HG03571 (cell line): ENCODE results near the gene EIF1.
A peak's percentile ranks its signal among the peaks of the same experiment; 100 is the strongest.
"Not testable (repeated sequence)": the region's sequence is repeated elsewhere in the genome, so short reads cannot be mapped to it uniquely, and the experiment has no call there.

Experiments used
- ATAC-seq: cut with Tn5 transposase; IDR thresholded peaks from one replicate; pipeline ENCODE4 v1.9.1; 2021; ENCODE audit not compliant: unreplicated experiment

Gene EIF1

DNA sequence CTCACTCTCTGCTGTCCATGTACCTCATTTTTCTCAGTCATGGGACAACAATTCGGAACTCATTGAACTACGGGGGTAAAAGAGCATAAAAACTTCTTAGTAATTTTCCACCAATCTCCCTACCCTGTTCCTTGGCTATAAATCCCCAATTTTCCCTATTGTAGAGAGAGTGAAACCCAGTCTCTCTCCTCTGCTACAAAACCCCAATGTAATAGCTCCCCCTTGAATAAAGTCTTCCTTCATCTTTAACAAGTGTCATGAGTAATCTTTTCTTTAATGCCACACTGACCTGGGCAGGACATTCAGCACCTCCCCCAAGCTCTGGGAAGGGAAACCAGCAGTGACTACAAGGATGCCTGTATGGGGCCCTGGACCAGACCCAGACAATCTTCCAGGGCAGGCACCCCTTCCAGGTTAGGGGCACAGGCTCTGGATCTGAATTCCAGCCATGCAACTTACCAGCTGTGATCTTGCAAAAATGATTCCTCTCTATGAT is 10.2 kb upstream of the EIF1 start:
- ATAC-seq: peak; percentile 5

DNA sequence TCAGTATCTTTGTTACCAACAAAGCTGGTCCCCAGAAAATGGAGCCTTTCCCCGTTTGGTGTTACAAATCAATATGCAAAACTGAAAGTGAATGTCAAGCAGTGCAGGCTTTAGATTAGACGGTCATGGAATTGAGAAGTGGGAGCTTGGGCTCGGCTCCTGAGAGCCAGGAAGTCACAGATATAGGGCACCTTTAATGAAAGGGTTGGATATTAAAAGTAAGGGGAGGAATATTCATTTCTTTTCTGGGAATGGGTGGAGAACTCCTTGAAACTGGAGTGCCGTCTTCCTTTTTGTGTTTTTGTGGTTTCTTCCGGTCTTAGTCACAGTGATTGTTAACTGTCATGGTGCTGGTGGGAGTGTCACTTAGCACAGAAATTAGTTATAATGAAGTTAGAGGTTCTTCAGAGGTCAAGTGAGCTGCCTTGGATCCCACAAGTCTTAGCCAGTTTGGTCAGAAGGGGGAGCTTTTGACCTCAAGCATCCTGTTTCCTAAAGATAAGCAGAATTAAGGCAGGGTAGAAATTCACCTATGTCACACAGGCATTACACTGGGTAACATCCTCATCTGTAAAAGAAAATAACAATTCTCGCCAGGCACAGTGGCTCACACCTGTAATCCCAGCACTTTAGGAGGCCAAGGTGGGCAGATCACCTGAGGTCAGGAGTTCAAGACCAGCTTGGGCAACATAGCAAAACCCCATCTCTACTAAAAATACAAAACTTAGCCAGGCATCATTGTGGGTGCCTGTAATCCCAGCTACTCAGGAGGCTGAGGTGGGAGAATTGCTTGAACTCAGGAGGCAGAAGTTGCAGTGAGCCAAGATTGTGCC is 9.6 kb upstream of the EIF1 start:
- ATAC-seq: peak; percentile 63

GRCh38 chr17:41679740-41680425 is 8.8 kb upstream of the EIF1 start:
- no peak for ATAC-seq

GRCh38 chr17:41680426-41681040 is 8.2 kb upstream of the EIF1 start:
- no peak for ATAC-seq

- ATAC-seq: no peak
These were observed 6.9 kb upstream of the EIF1 start for GRCh38 chr17:41681776-41682175.

GRCh38 chr17:41682631-41683030 is 6.1 kb upstream of the EIF1 start:
- ATAC-seq: no peak

GRCh38 chr17:41683441-41684007 is 5.2 kb upstream of the EIF1 start:
- ATAC-seq: no peak

DNA sequence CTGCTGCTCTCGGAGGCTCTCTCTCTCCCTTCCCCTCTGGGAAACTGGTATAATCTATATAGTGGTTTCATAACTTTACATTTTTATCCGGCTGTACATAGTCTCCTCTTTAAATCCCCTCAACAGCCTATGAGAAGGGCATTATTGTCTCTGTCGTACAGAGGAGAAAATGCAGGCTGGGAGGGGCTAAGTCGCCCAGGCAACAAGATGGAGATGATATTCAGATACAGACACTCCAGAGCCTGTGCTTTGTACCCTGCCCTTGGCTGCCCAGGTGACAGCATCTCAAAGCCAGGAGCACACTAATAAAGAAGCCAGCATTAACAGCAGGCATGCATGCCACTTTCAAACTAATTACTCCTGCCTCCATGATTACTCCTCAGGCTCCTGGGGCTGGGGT is 4.7 kb upstream of the EIF1 start:
- ATAC-seq: no peak

DNA sequence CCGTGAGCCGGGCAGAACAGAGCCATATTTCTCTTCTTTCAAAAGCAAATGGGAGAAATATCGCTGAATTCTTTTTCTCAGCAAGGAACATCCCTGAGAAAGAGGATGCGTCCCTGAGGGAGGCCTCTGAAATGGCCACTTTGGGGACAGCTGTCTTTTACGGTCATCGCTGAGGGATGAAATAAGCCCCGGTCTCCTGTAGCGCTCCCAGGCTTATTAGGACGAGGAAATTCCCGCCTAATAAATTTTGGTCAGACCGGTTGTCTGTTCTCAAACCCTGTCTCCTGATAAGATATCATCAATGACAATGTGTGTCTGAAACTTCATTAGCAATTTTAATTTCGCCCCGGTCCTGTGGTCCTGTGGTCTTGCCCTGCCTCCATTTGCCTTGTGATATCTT is 2.9 kb upstream of the EIF1 start:
- not testable (repeated sequence) for ATAC-seq

GRCh38 chr17:41686281-41686680 is 2.4 kb upstream of the EIF1 start:
- ATAC-seq: no peak

DNA sequence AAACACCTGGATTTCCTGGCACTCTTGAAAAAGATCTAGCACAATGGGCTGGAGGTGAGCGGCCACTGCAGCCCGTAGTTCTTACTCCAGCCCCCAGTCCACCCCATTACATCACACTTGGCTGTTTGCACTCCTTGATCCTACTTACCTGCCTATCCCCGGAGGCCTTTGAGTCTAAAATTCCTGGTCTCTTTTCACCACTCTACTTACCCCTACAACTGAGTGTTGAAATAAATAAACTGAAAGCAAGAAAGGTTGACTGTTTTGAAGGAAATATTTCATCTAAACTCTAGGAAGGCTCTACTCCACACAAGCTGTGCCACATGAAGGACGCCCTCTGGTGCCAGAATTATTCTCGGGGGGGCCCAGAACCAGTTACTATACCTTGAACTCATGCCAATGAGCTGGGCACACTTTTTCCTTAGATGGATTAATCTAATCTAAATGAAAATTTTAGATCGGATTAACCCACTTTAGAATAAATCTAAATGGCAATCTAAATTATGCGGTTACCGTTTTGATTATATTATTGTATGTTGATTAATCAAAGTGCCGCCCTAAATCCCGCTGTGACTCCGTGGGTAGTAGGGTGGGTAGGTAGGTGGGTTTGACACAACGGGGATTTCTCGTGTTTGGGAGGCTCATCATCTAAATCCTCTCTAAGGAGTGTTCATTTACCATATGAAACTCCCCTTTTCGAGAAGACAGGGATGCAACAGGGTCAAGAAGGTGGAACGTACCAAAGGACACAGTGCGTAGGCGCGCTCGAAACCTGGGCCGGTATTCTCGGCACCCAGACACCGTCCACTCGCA is 651 bp upstream of the EIF1 start:
- ATAC-seq: no peak

- no peak for ATAC-seq
These were observed 1.0 kb downstream of the EIF1 start for GRCh38 chr17:41689497-41690299.

DNA sequence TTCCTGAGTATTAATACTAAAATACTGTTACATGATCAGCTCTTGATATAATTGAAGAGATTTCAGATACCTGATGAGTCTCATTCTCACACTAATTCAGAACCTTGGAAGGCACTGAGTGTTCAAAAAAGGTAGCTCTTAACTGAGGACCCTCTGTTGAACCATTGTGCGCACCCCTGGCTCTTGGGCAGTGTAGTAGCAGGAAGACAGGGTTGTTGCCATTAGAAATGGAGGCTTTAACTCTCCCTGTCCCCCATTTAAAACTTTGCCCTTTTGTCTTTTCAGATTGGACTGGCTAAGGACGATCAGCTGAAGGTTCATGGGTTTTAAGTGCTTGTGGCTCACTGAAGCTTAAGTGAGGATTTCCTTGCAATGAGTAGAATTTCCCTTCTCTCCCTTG is 1.8 kb downstream of the EIF1 start:
- no peak for ATAC-seq

GRCh38 chr17:41691031-41691777 is 2.5 kb downstream of the EIF1 start:
- no peak for ATAC-seq

GRCh38 chr17:41692722-41693521 is 4.2 kb downstream of the EIF1 start:
- ATAC-seq: no peak

DNA sequence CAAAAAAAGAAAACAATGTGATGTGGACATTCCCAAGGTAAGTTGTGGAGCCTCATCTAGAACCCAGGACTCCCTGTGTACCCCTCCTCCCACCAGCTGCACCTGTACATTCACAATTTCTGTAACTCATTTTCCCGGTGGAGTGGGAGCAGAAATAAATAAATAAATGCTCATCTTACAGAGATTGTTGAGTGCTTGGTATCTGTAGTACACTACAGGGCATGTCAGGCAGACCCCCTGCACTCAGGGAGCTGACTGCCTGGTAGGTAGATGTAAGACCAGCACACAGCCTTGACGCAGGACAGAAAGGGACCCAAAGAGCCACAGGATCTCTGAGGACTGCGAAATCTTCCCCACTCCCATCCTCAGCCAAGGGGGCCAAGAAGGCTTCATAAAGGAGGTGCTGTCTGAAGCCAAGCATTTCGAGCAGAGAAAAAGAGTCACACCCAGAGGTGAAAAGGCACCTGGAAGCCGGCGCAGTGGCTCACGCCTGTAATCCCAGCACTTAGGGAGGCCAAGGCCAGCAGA is 6.5 kb downstream of the EIF1 start:
- no peak for ATAC-seq

DNA sequence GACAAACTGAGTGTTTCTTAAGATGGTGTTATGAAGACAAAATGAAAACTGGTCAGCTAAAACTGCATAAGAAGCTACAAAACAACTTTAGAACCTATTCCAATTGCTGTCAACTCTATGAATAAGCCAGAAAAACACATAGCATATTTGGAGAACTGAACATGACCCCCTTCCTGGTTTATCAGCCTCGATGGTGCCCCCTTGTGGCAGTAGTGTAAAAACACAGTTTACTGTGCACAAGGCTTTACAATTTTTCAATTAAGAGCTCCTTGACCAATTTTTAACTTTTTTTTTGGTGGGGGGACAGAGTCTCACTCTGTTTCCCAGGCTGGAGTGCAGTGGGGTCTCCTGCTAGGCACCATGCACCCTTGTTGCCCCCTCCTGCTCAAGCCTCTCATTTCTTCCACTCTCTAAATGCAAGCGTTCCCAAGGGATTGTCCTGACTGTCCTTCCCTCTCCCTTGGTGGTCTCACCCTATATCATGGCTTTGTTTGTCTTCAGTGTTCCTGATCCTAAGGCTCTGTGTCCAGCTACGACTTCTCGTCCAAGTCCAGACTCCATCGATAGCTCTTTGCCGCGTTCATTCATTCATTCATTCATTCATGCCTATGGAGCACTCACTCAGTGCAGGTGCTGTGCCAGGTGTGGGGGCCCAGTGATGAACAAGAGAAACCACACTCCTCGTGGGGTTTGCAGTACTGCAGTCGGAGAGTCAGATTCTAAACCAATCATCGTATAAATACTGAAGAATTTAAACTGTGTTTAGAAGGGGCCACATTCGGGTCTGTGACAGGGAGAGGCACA is 7.5 kb downstream of the EIF1 start:
- ATAC-seq: no peak
